Thoracic aorta (tissue), 2 donors: ENCODE data around the gene MAP9. TPM values are rescaled to one million over a fixed set of nuclear protein-coding genes. Genes with fewer than 3 reads are reported as not detected.

Source experiments
- ATAC-seq: fragments of 150-250 bp; one replicate; pipeline ENCODE4 v1.8.0; 2017; ENCODE audit warnings: low read depth; ENCODE audit not compliant: insufficient number of reproducible peaks, low FRiP score
- DNase-seq: peaks from one replicate; pipeline ENCODE4 v3.0.0-alpha.2; 2020; ENCODE audit warnings: low spot score
- H3K27ac ChIP-seq, 2 donors: fragments of 200-600 bp; sonication (generic); 1 replicate in 1 of 2; 2 replicates in 1 of 2; pipeline ENCODE4 v1.5.1; 2016; ENCODE audit warnings: mild to moderate bottlenecking in 2 of 2, moderate library complexity in 2 of 2
- H3K27me3 ChIP-seq: fragments of 200-600 bp; sonication (generic); replicated peaks from 2 replicates; pipeline ENCODE4 v1.6.0; 2016; ENCODE audit warnings: mild to moderate bottlenecking; ENCODE audit not compliant: insufficient read depth
- H3K36me3 ChIP-seq: fragments of 200-600 bp; sonication (generic); one replicate; pipeline ENCODE4 v1.5.1; 2016
- H3K4me1 ChIP-seq, 2 donors: fragments of 200-600 bp; sonication (generic); 1 replicate in 1 of 2; 2 replicates in 1 of 2; pipeline versions ENCODE4 v1.5.1 to v1.6.0; 2016; ENCODE audit warnings: low read depth in 2 of 2, mild to moderate bottlenecking in 1 of 2; ENCODE audit not compliant: control insufficient read depth in 1 of 2
- H3K4me3 ChIP-seq: fragments of 200-600 bp; sonication (generic); 2 replicates; pipeline ENCODE4 v1.5.1; 2016; ENCODE audit warnings: mild to moderate bottlenecking
- H3K9me3 ChIP-seq: fragments of 200-600 bp; sonication (generic); 2 replicates; pipeline ENCODE4 v1.5.1; 2016
- total RNA-seq, 2 donors: library from RNA; depleted of rRNA; stranded (reverse); fragments of >200 nt; gene quantifications; one replicate each; pipeline versions ENCODE4 v1.1.0 to v1.2.3, GENCODE V29; 2016
- TF ChIP-seq, protein P1 (sequence below): fragments of 200-600 bp; sonication (generic); IDR thresholded peaks from one replicate; pipeline ENCODE4 v1.5.1; 2019; ENCODE audit warnings: antibody characterized with exemption

MAP9 gene
- total RNA-seq, 2 donors from 2014 or later, result 12.9 to 22.5 TPM

DNA sequence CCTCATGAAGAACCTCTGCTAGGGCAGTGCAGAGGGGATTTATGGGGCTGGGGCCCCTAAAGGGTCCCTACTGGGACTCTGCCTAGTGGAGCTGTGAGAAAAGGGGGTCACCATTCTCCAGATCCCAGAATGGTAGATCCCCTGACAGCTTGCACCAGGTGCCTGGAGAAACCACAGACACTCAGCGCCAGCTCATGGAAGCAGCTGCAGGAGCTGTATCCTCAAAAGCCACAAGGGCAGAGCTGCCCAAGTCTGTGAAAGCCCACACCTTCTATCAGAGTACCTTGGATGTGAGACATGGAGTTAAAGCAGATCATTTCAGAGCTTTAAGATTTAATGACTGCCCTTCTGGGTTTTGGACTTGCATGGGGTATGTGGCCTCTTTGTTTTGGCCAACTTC, 38.6 kb downstream of the MAP9 start:
- H3K36me3 ChIP-seq, result no peaks in the 10 kb centered on the region
- no peak overlapping the region for H3K4me3 ChIP-seq
- TF ChIP-seq, protein P1, sequence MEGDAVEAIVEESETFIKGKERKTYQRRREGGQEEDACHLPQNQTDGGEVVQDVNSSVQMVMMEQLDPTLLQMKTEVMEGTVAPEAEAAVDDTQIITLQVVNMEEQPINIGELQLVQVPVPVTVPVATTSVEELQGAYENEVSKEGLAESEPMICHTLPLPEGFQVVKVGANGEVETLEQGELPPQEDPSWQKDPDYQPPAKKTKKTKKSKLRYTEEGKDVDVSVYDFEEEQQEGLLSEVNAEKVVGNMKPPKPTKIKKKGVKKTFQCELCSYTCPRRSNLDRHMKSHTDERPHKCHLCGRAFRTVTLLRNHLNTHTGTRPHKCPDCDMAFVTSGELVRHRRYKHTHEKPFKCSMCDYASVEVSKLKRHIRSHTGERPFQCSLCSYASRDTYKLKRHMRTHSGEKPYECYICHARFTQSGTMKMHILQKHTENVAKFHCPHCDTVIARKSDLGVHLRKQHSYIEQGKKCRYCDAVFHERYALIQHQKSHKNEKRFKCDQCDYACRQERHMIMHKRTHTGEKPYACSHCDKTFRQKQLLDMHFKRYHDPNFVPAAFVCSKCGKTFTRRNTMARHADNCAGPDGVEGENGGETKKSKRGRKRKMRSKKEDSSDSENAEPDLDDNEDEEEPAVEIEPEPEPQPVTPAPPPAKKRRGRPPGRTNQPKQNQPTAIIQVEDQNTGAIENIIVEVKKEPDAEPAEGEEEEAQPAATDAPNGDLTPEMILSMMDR, result no peak
- H3K27me3 ChIP-seq, result no peaks in the 10 kb centered on the region
- H3K9me3 ChIP-seq, result no peaks in the 10 kb centered on the region
- H3K27ac ChIP-seq, result no peak overlapping the region
- DNase-seq, result no peak
- H3K4me1 ChIP-seq, result no peaks in the 10 kb centered on the region
- ATAC-seq, result no peak

DNA sequence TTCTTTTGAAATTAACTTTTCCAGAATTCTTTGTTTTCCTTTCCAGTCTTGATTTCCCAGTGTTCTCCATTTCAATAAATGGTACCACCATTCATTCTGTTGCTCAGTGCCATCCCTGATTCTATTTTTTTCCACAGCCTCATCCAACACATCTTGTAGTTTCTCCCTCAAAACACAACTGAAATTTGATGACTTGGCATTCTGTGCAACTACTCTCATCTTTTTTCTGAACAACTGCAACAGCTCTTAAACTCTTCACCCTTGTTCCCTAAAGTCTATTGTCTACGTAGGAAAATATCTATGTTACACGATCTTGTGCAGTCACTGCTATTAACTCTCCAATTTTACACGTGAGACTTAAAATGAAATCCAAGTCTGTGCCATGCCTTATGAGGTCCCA, 40.5 kb downstream of the MAP9 start:
- no peaks in the 10 kb centered on the region for H3K36me3 ChIP-seq
- no peak for ATAC-seq
- TF ChIP-seq, protein P1, result no peak
- no peak overlapping the region for H3K4me3 ChIP-seq
- H3K27me3 ChIP-seq, result no peaks in the 10 kb centered on the region
- no peak for DNase-seq
- H3K27ac ChIP-seq, result no peak overlapping the region
- H3K4me1 ChIP-seq, result no peaks in the 10 kb centered on the region
- no peaks in the 10 kb centered on the region for H3K9me3 ChIP-seq

DNA sequence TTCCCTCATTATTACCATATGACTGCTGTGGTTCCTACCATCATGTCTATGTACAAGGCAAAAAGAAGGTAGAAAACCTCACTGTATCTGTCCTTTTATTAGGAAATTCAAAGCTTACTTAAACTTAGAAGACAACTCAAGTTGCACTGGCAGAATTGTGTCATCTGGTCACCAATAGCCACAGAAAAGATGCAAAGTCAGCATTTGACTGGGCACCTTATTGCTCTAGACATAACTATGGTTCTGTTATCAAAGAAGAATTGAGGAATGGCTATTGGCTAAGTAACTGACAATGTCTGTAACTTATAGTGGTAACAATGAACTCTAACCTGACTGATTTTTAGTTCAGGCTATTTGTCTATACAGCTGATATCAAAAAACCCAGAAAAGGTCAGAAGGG, 45.3 kb downstream of the MAP9 start:
- Histone ChIP-seq H3K27me3 (no peaks in the 10 kb centered on the region), H3K36me3 (no peaks in the 10 kb centered on the region), H3K4me1 (no peaks in the 10 kb centered on the region), H3K4me3 (no peak overlapping the region), H3K27ac (no peak overlapping the region), H3K9me3 (no peaks in the 10 kb centered on the region)
- ATAC-seq, result no peak
- TF ChIP-seq, protein P1, result no peak
- no peak for DNase-seq

DNA sequence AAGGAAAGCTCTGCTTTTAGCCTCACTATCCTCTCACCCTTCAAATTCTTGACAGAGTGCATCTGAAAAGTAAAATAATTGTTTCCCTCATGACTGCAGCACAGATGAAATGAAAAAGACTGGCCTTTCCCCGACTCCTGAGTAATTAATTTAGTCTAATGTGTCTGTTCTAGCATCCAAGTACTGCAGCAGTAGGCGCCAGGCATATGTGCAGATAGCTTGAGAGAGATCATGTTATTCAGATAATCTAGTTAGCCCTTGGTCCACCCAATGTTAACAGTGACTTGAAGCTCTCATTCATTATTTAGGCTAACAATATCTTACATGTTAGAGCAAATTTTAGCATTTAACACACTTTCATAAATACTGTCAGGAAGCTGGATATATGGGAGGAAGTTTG, 54.0 kb downstream of the MAP9 start:
- H3K36me3 ChIP-seq, result no peaks in the 10 kb centered on the region
- no peaks in the 10 kb centered on the region for H3K9me3 ChIP-seq
- DNase-seq (no peak), ATAC-seq (no peak)
- TF ChIP-seq, protein P1, result no peak
- H3K4me1 ChIP-seq, result no peaks in the 10 kb centered on the region
- no peak overlapping the region for H3K27ac ChIP-seq
- no peak overlapping the region for H3K4me3 ChIP-seq
- H3K27me3 ChIP-seq, result no peaks in the 10 kb centered on the region

DNA sequence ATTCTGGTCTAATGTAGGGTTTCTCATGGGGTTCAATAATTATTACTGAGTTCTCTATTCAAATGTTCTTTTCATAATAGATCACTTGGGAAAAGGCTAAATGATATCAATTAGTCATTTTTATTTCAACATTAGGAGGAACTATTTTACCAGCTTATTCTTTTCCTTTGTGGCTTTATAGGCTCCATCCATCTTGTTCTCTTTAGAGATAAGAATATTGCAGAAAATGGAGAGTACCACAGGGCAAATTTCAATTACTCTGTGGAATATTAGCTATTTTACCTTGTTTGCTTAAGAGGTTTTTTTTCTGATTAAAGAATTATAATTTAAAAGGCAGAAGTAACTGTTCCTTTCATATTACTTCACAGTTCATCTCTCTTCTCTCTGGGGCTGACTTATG, 55.8 kb downstream of the MAP9 start:
- no peaks in the 10 kb centered on the region for H3K36me3 ChIP-seq
- DNase-seq (no peak), ATAC-seq (no peak)
- H3K27me3 ChIP-seq, result no peaks in the 10 kb centered on the region
- H3K9me3 ChIP-seq, result no peaks in the 10 kb centered on the region
- H3K27ac ChIP-seq, result no peak overlapping the region
- no peaks in the 10 kb centered on the region for H3K4me1 ChIP-seq
- TF ChIP-seq, protein P1, result no peak
- H3K4me3 ChIP-seq, result no peak overlapping the region
